ENCODE data around the gene MPLKIP.

MPLKIP gene

DNA sequence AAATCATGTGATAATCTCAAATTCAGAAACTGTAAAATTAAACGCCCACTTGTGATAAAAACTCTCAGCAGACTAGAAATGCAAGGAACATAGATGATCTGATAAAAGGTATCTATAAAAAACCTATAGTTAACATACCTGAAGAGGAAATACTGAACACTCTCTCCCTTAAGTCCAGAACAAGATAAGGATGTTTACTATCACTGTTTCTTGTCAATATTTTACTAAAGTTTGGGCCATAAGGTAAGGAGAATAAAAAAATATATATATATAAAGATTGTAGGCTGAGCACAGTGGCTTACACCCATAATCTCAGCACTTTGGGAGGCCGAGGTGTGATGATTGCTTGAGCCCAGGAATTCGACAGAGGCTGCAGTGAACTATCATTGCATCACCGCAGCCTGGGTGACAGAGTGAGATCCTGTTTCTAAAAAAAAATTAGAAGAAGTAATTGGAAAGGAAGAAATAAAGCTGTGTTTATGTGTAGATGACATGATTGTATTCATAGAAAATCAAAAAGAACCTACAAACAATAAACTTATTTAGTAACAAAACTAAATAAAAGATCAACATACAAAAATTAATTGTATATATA lies 28.4 kb downstream of the MPLKIP start:
- 85% methylated on average over 2 of the region's 4 CpGs for WGBS (ENCODE audit: insufficient coverage)
- H3K36me3 ChIP-seq (ENCODE audit: control insufficient read depth in 4 of 4, insufficient read depth in 4 of 4, low read length in 3 of 4) = peaks cover 0 to 2% (median 0%) of the 10 kb centered on the region in 4 experiments
- DNase-seq = no peak
- ChIA-PET CTCF (no interaction called here), POLR2A (no interaction called here)
- no peaks in the 10 kb centered on the region for H3K9me3 ChIP-seq (ENCODE audit: control extremely low read depth in 1 of 5, control insufficient read depth in 4 of 5, insufficient read depth in 2 of 5, low read depth in 1 of 5, low read length in 4 of 5)
- H3K27ac ChIP-seq (ENCODE audit: insufficient read depth in 1 of 2, low read depth in 1 of 2, low read length in 2 of 2, poor library complexity in 1 of 2, severe bottlenecking in 2 of 2) = no peak overlapping the region
- no peaks in the 10 kb centered on the region for H3K4me1 ChIP-seq (ENCODE audit: control extremely low read depth in 1 of 4, control insufficient read depth in 4 of 4, insufficient read depth in 4 of 4, low read length in 3 of 4)
- no peak overlapping the region for H3K4me3 ChIP-seq (ENCODE audit: control insufficient read depth in 1 of 7, extremely low read depth in 1 of 7, insufficient read depth in 4 of 7, low read depth in 2 of 7, low read length in 6 of 7)
- H3K27me3 ChIP-seq (replicated peaks in 2 of 5; ENCODE audit: control insufficient read depth in 4 of 5, insufficient read depth in 5 of 5, low read length in 4 of 5) = no peaks in the 10 kb centered on the region

DNA sequence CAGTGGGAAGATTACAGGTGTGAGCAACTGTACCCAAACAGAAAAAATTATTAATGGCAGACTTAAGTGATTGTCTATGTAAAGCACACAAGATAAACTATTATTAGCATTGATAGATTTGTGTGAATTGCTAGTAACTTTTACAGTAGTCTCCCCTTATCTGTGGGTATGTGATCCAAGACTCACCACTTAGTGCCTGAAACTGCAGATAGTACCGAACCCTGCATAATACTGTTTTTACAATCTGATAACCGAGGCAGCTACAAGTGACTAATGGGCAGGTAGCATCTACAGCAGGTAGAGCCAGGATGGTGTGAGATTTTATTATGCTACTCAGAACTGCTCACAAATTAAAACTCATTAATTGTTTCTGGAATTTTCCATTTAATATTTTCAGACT lies 31.5 kb downstream of the MPLKIP start:
- Histone ChIP-seq H3K27ac (ENCODE audit: insufficient read depth in 1 of 2, low read depth in 1 of 2, low read length in 2 of 2, poor library complexity in 1 of 2, severe bottlenecking in 2 of 2) (no peak overlapping the region), H3K4me1 (ENCODE audit: control extremely low read depth in 1 of 4, control insufficient read depth in 4 of 4, insufficient read depth in 4 of 4, low read length in 3 of 4) (no peaks in the 10 kb centered on the region), H3K9me3 (ENCODE audit: control extremely low read depth in 1 of 5, control insufficient read depth in 4 of 5, insufficient read depth in 2 of 5, low read depth in 1 of 5, low read length in 4 of 5) (no peaks in the 10 kb centered on the region), H3K27me3 (replicated peaks in 2 of 5; ENCODE audit: control insufficient read depth in 4 of 5, insufficient read depth in 5 of 5, low read length in 4 of 5) (no peaks in the 10 kb centered on the region), H3K4me3 (ENCODE audit: control insufficient read depth in 1 of 7, extremely low read depth in 1 of 7, insufficient read depth in 4 of 7, low read depth in 2 of 7, low read length in 6 of 7) (no peak overlapping the region), H3K36me3 (ENCODE audit: control insufficient read depth in 4 of 4, insufficient read depth in 4 of 4, low read length in 3 of 4) (peaks cover 0 to 2% (median under 1%) of the 10 kb centered on the region in 4 experiments)
- ChIA-PET POLR2A (no interaction called here), CTCF (no interaction called here)
- DNase-seq = no peak
- 100% methylated on average over 1 of the region's 2 CpGs for WGBS (ENCODE audit: insufficient coverage)

DNA sequence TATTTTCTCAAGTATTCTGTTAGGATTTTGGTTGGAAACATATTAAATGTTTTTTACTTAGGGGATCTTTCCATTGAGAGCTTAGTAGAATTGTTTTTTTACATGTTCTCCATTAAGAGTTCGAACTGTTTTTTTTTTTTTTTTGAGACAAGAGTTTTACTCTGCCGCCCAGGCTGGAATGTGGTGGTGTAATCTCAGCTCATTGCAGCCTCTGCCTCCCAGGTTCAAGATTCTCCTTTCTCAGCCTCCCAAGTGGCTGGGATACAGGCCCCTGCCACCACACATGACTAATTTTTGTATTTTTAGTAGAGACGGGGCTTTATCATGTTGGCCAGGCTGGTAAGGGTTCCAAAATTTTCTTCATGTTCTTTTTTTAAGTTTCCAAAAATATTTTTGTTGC lies 33.2 kb downstream of the MPLKIP start:
- DNase-seq = no peak
- Histone ChIP-seq H3K27ac (ENCODE audit: insufficient read depth in 1 of 2, low read depth in 1 of 2, low read length in 2 of 2, poor library complexity in 1 of 2, severe bottlenecking in 2 of 2) (no peak overlapping the region), H3K4me3 (ENCODE audit: control insufficient read depth in 1 of 7, extremely low read depth in 1 of 7, insufficient read depth in 4 of 7, low read depth in 2 of 7, low read length in 6 of 7) (no peak overlapping the region), H3K27me3 (replicated peaks in 2 of 5; ENCODE audit: control insufficient read depth in 4 of 5, insufficient read depth in 5 of 5, low read length in 4 of 5) (no peaks in the 10 kb centered on the region), H3K9me3 (ENCODE audit: control extremely low read depth in 1 of 5, control insufficient read depth in 4 of 5, insufficient read depth in 2 of 5, low read depth in 1 of 5, low read length in 4 of 5) (no peaks in the 10 kb centered on the region), H3K4me1 (ENCODE audit: control extremely low read depth in 1 of 4, control insufficient read depth in 4 of 4, insufficient read depth in 4 of 4, low read length in 3 of 4) (no peaks in the 10 kb centered on the region), H3K36me3 (ENCODE audit: control insufficient read depth in 4 of 4, insufficient read depth in 4 of 4, low read length in 3 of 4) (peaks cover 0 to 5% (median 3%) of the 10 kb centered on the region in 4 experiments)
- CTCF ChIA-PET = interaction anchor here (1.0 kb wide), 1 partner anchor 14 kb away, joined by 3 read pairs; no protein-coding TSS in a partner anchor
- WGBS (ENCODE audit: insufficient coverage) = no CpG with 5 or more reads among the region's 3 CpGs
- POLR2A ChIA-PET = no interaction called here

DNA sequence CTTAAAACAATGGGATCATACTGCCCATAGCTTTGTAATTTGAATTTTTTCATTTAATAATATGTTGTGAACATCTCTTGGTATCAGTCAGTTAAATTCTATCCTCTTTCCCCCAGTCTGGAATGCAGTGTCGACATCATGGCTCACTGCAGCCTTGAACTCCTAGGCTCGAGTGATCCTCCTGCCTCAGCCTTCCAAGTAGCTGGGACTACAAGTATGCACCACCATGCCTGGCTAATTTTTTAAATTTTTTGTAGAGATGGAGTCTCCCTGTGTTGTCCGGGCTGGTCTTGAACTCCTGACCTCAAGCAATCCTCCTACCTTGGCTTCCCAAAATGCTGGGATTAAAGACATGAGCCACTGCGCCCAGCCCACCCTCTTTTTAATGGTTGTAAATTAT lies 34.6 kb downstream of the MPLKIP start:
- H3K27me3 ChIP-seq (replicated peaks in 2 of 5; ENCODE audit: control insufficient read depth in 4 of 5, insufficient read depth in 5 of 5, low read length in 4 of 5) = no peaks in the 10 kb centered on the region
- CTCF ChIA-PET = interaction anchor here (1.1 kb wide), 1 partner anchor 31 kb away, joined by 3 read pairs; no protein-coding TSS in a partner anchor
- DNase-seq = no peak
- no peaks in the 10 kb centered on the region for H3K4me1 ChIP-seq (ENCODE audit: control extremely low read depth in 1 of 4, control insufficient read depth in 4 of 4, insufficient read depth in 4 of 4, low read length in 3 of 4)
- H3K36me3 ChIP-seq (ENCODE audit: control insufficient read depth in 4 of 4, insufficient read depth in 4 of 4, low read length in 3 of 4) = peaks cover 3 to 15% (median 10%) of the 10 kb centered on the region in 4 experiments
- 100% methylated on average over 2 of the region's 4 CpGs for WGBS (ENCODE audit: insufficient coverage)
- H3K4me3 ChIP-seq (ENCODE audit: control insufficient read depth in 1 of 7, extremely low read depth in 1 of 7, insufficient read depth in 4 of 7, low read depth in 2 of 7, low read length in 6 of 7) = no peak overlapping the region
- POLR2A ChIA-PET = interaction anchor here (0.5 kb wide), 1 partner anchor 1898 kb away, joined by 3 read pairs; no protein-coding TSS in a partner anchor
- H3K9me3 ChIP-seq (ENCODE audit: control extremely low read depth in 1 of 5, control insufficient read depth in 4 of 5, insufficient read depth in 2 of 5, low read depth in 1 of 5, low read length in 4 of 5) = no peaks in the 10 kb centered on the region
- no peak overlapping the region for H3K27ac ChIP-seq (ENCODE audit: insufficient read depth in 1 of 2, low read depth in 1 of 2, low read length in 2 of 2, poor library complexity in 1 of 2, severe bottlenecking in 2 of 2)

DNA sequence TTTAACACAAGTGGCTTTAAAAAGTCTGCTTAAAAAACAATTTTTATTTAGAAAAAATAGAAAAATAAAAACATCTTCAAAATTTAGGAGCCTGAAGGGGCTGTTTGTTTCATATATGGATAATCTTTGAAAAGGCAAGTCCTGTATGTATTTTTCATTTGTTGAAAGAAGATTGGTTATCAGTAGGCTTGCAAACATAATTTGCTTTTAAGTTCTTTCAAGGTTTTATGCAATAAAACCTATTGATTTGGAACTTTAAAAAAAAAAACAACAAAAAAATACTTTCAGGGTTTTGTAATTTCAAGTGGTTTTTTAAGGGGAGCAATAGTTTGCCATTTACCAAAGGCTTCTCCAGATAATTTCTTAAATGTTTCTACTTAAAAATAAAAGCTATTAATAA lies 35.6 kb downstream of the MPLKIP start:
- no peak overlapping the region for H3K4me3 ChIP-seq (ENCODE audit: control insufficient read depth in 1 of 7, extremely low read depth in 1 of 7, insufficient read depth in 4 of 7, low read depth in 2 of 7, low read length in 6 of 7)
- no peak for DNase-seq
- no peaks in the 10 kb centered on the region for H3K27me3 ChIP-seq (replicated peaks in 2 of 5; ENCODE audit: control insufficient read depth in 4 of 5, insufficient read depth in 5 of 5, low read length in 4 of 5)
- no peaks in the 10 kb centered on the region for H3K9me3 ChIP-seq (ENCODE audit: control extremely low read depth in 1 of 5, control insufficient read depth in 4 of 5, insufficient read depth in 2 of 5, low read depth in 1 of 5, low read length in 4 of 5)
- POLR2A ChIA-PET = interaction anchor here (0.6 kb wide), 1 partner anchor 20 kb away, joined by 4 read pairs; no protein-coding TSS in a partner anchor
- CTCF ChIA-PET = interaction anchor here (0.8 kb wide), 1 partner anchor 14 kb away, joined by 3 read pairs; no protein-coding TSS in a partner anchor
- no peak overlapping the region for H3K27ac ChIP-seq (ENCODE audit: insufficient read depth in 1 of 2, low read depth in 1 of 2, low read length in 2 of 2, poor library complexity in 1 of 2, severe bottlenecking in 2 of 2)
- H3K36me3 ChIP-seq (ENCODE audit: control insufficient read depth in 4 of 4, insufficient read depth in 4 of 4, low read length in 3 of 4) = peaks cover 9 to 25% (median 18%) of the 10 kb centered on the region in 4 experiments
- H3K4me1 ChIP-seq (ENCODE audit: control extremely low read depth in 1 of 4, control insufficient read depth in 4 of 4, insufficient read depth in 4 of 4, low read length in 3 of 4) = no peaks in the 10 kb centered on the region

DNA sequence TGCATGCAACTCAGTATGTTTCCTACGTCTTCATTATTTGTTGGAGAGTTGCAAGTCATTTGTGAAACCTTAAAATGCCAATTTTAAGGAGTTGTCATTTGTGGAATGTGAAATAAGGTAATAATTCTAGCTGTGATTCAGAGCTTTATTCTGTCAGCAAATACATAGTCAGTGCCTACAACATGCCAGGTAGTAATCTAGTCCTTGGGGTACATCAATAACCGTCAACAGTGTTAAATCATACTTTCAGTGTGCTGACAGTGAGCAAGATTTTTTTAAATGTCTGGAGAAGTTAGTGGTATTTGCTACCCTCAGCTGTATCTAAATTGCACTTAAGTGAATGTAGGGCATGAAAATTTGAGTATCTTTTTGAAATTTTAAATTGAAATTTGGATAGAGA lies 36.7 kb downstream of the MPLKIP start:
- Histone ChIP-seq H3K4me3 (ENCODE audit: control insufficient read depth in 1 of 7, extremely low read depth in 1 of 7, insufficient read depth in 4 of 7, low read depth in 2 of 7, low read length in 6 of 7) (no peak overlapping the region), H3K4me1 (ENCODE audit: control extremely low read depth in 1 of 4, control insufficient read depth in 4 of 4, insufficient read depth in 4 of 4, low read length in 3 of 4) (no peaks in the 10 kb centered on the region), H3K36me3 (ENCODE audit: control insufficient read depth in 4 of 4, insufficient read depth in 4 of 4, low read length in 3 of 4) (peaks cover 13 to 36% (median 24%) of the 10 kb centered on the region in 4 experiments), H3K27ac (ENCODE audit: insufficient read depth in 1 of 2, low read depth in 1 of 2, low read length in 2 of 2, poor library complexity in 1 of 2, severe bottlenecking in 2 of 2) (no peak overlapping the region), H3K27me3 (replicated peaks in 2 of 5; ENCODE audit: control insufficient read depth in 4 of 5, insufficient read depth in 5 of 5, low read length in 4 of 5) (no peaks in the 10 kb centered on the region), H3K9me3 (ENCODE audit: control extremely low read depth in 1 of 5, control insufficient read depth in 4 of 5, insufficient read depth in 2 of 5, low read depth in 1 of 5, low read length in 4 of 5) (no peaks in the 10 kb centered on the region)
- ChIA-PET CTCF (interaction anchor here (0.6 to 0.8 kb wide), 2 partner anchors 14 to 15 kb away, joined by 3 read pairs; no protein-coding TSS in a partner anchor), POLR2A (no interaction called here)
- 100% methylated on average over 2 of the region's 2 CpGs for WGBS (ENCODE audit: insufficient coverage)
- DNase-seq = no peak

DNA sequence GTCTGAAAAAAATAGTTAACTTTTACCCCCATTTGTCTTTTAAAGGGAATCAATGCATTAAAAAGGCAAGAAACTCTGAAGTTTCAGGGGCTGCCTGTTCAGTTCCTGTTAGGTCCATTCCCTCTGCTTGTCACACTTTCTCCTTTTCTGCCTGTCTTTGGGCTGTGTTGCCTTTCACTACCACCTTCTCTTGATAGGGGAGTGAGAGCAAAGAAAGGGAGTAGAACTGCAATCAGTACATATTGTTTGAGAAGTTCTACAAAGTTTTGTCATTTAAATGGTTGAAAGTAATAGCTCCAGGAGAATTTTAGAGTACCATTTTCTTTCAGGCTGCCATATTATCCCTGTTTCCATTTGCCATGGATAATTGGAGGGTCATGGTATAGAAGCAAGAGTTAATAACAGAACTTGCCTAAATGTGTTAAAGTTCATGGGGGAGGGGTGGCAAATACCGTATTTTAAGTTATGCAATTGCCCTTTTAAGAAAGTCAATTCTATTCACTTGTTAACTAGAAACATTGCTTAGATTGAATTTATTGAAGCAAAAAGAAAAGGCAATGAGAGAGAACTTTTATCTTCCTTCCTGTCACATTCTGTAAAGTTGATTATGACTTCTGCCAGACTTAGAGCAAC lies 38.6 kb downstream of the MPLKIP start:
- H3K9me3 ChIP-seq (ENCODE audit: control extremely low read depth in 1 of 5, control insufficient read depth in 4 of 5, insufficient read depth in 2 of 5, low read depth in 1 of 5, low read length in 4 of 5) = no peaks in the 10 kb centered on the region
- H3K36me3 ChIP-seq (ENCODE audit: control insufficient read depth in 4 of 4, insufficient read depth in 4 of 4, low read length in 3 of 4) = peaks cover 19 to 46% (median 28%) of the 10 kb centered on the region in 4 experiments
- H3K4me1 ChIP-seq (ENCODE audit: control extremely low read depth in 1 of 4, control insufficient read depth in 4 of 4, insufficient read depth in 4 of 4, low read length in 3 of 4) = no peaks in the 10 kb centered on the region
- H3K4me3 ChIP-seq (ENCODE audit: control insufficient read depth in 1 of 7, extremely low read depth in 1 of 7, insufficient read depth in 4 of 7, low read depth in 2 of 7, low read length in 6 of 7) = no peak overlapping the region
- no peaks in the 10 kb centered on the region for H3K27me3 ChIP-seq (replicated peaks in 2 of 5; ENCODE audit: control insufficient read depth in 4 of 5, insufficient read depth in 5 of 5, low read length in 4 of 5)
- POLR2A ChIA-PET = no interaction called here
- CTCF ChIA-PET = interaction anchor here (0.6 kb wide), 1 partner anchor 10 kb away, joined by 4 read pairs; no protein-coding TSS in a partner anchor
- DNase-seq = no peak
- no CpG with 5 or more reads among the region's 1 CpG for WGBS (ENCODE audit: insufficient coverage)
- no peak overlapping the region for H3K27ac ChIP-seq (ENCODE audit: insufficient read depth in 1 of 2, low read depth in 1 of 2, low read length in 2 of 2, poor library complexity in 1 of 2, severe bottlenecking in 2 of 2)

All from common myeloid progenitor, CD34-positive (primary cell).